H1 (cell line): ENCODE results near the gene BTBD9. TPM values are rescaled to one million over a fixed set of nuclear protein-coding genes. Genes with fewer than 3 reads are reported as not detected.

ENCODE experiments used
- CTCF ChIA-PET: fragments of 300-600 bp; sonication (Branson Sonifier 250); formaldehyde crosslinking; loops from one replicate; lab custom pipeline; 2021; ENCODE audit not compliant: partially characterized antibody; lab: Charles Lee
- POLR2A ChIA-PET: fragments of 300-600 bp; sonication (Branson Sonifier 250); formaldehyde crosslinking; loops from one replicate; lab custom pipeline; 2021; ENCODE audit warnings: inconsistent platforms; ENCODE audit not compliant: partially characterized antibody; lab: Charles Lee
- DNase-seq, 2 experiments: peaks; one replicate each; pipeline versions ENCODE4 v3.0.0 to v3.0.0-alpha.2; 2010 to 2022; ENCODE audit warnings: low spot score in 2 of 2, low read depth in 1 of 2, mixed read lengths in 1 of 2
- FAIRE-seq: peaks from 2 replicates; lab custom pipeline; 2011; peaks lifted over from hg19 to GRCh38; lab: Jason Lieb, UNC
- H2AFZ ChIP-seq: 2 replicates; pipeline ENCODE4 v1.8.1; 2012; ENCODE audit warnings: low read length, inconsistent platforms
- H2AK5ac ChIP-seq: 2 replicates; pipeline ENCODE4 v1.6.1; 2013; ENCODE audit warnings: low read depth, low read length
- H2BK120ac ChIP-seq: replicated peaks from 2 replicates; pipeline ENCODE3; 2013; ENCODE audit warnings: low read depth, low read length, inconsistent platforms
- H2BK12ac ChIP-seq: 2 replicates; pipeline ENCODE4 v1.6.1; 2013; ENCODE audit warnings: low read depth, low read length
- H2BK15ac ChIP-seq: 2 replicates; pipeline ENCODE4 v1.6.1; 2013; ENCODE audit warnings: low read length
- H2BK20ac ChIP-seq: 2 replicates; pipeline ENCODE4 v1.6.1; 2013; ENCODE audit warnings: low read length
- H2BK5ac ChIP-seq: 2 replicates; pipeline ENCODE4 v1.6.1; 2013; ENCODE audit warnings: low read depth, low read length
- H3K14ac ChIP-seq: 2 replicates; pipeline ENCODE4 v1.6.1; 2013; ENCODE audit warnings: inconsistent platforms; ENCODE audit not compliant: insufficient read length
- H3K18ac ChIP-seq: 2 replicates; pipeline ENCODE4 v1.6.1; 2013; ENCODE audit warnings: low read length; ENCODE audit errors: extremely low read depth
- H3K23ac ChIP-seq: 2 replicates; pipeline ENCODE4 v1.6.1; 2013; ENCODE audit warnings: inconsistent platforms; ENCODE audit not compliant: insufficient read length
- H3K23me2 ChIP-seq: 2 replicates; pipeline ENCODE4 v1.6.1; 2013; ENCODE audit warnings: low read depth, low read length
- H3K27ac ChIP-seq: 2 replicates; pipeline ENCODE4 v1.6.1; 2011; ENCODE audit warnings: low read depth, low read length, inconsistent platforms
- H3K27me3 ChIP-seq, 4 experiments: replicated peaks in 1 of 4; 1 replicate in 1 of 4; 2 replicates in 3 of 4; pipeline versions ENCODE4 v1.6.1 to v1.8.1; 2011 to 2013; ENCODE audit warnings: low read length in 3 of 4, mild to moderate bottlenecking in 3 of 4, inconsistent platforms in 2 of 4, mixed read lengths in 2 of 4, moderate library complexity in 1 of 4; ENCODE audit not compliant: control insufficient read depth in 3 of 4, insufficient read depth in 3 of 4; ENCODE audit errors: extremely low read depth in 1 of 4
- H3K36me3 ChIP-seq, 4 experiments: 2 replicates each; pipeline versions ENCODE4 v1.6.1 to v1.8.1; 2011 to 2013; ENCODE audit warnings: mild to moderate bottlenecking in 4 of 4, low read length in 3 of 4, moderate library complexity in 2 of 4, control low read depth in 1 of 4, inconsistent platforms in 1 of 4; ENCODE audit not compliant: insufficient read depth in 4 of 4, control insufficient read depth in 2 of 4
- H3K4ac ChIP-seq: replicated peaks from 2 replicates; pipeline ENCODE3; 2013; ENCODE audit warnings: low read length, low read depth, mixed read lengths, inconsistent platforms; ENCODE audit not compliant: insufficient read length
- H3K4me1 ChIP-seq, 4 experiments: replicated peaks in 1 of 4; 1 replicate in 1 of 4; 2 replicates in 3 of 4; pipeline versions ENCODE4 v1.6.1 to v1.8.1; 2011 to 2013; ENCODE audit warnings: low read length in 3 of 4, inconsistent platforms in 2 of 4, mixed read lengths in 1 of 4; ENCODE audit not compliant: insufficient read depth in 4 of 4, control insufficient read depth in 3 of 4
- H3K4me2 ChIP-seq, 2 experiments: 2 replicates each; pipeline versions ENCODE4 v1.6.1 to v1.8.1; 2011 to 2013; ENCODE audit warnings: low read depth in 2 of 2, low read length in 2 of 2, control low read depth in 1 of 2, inconsistent platforms in 1 of 2, mild to moderate bottlenecking in 1 of 2; ENCODE audit not compliant: insufficient read depth in 1 of 2
- H3K4me3 ChIP-seq, 4 experiments: fragments of 200-600, 300-600 bp in 1 of 4; sonication (generic), shearing (Covaris generic), sonication (Bioruptor Twin) in 1 of 4; 2 replicates each; pipeline versions ENCODE4 v1.5.1 to v1.8.1; 2011 to 2016; ENCODE audit warnings: low read length in 4 of 4, low read depth in 3 of 4, control low read depth in 2 of 4, inconsistent platforms in 2 of 4, mild to moderate bottlenecking in 2 of 4, mixed read lengths in 1 of 4, moderate library complexity in 1 of 4; ENCODE audit not compliant: insufficient read depth in 2 of 4; ENCODE audit errors: extremely low read depth in 1 of 4
- H3K56ac ChIP-seq: replicated peaks from 2 replicates; pipeline ENCODE3; 2013; ENCODE audit warnings: low read depth, mild to moderate bottlenecking, mixed read lengths, low read length, inconsistent platforms; ENCODE audit not compliant: insufficient read length
- H3K79me1 ChIP-seq: 2 replicates; pipeline ENCODE4 v1.6.1; 2013; ENCODE audit warnings: low read depth, low read length, control low read depth
- H3K79me2 ChIP-seq, 2 experiments: 2 replicates each; pipeline versions ENCODE4 v1.6.1 to v1.8.1; 2012 to 2013; ENCODE audit warnings: low read length in 2 of 2, mild to moderate bottlenecking in 2 of 2, inconsistent platforms in 1 of 2; ENCODE audit not compliant: insufficient read depth in 2 of 2, control insufficient read depth in 1 of 2
- H3K9ac ChIP-seq, 4 experiments: replicated peaks in 1 of 4; 1 replicate in 1 of 4; 2 replicates in 3 of 4; pipeline versions ENCODE4 v1.6.1 to v1.8.1; 2011 to 2013; ENCODE audit warnings: low read depth in 3 of 4, low read length in 3 of 4, control low read depth in 2 of 4, mild to moderate bottlenecking in 2 of 4, moderate library complexity in 2 of 4, inconsistent platforms in 1 of 4; ENCODE audit errors: extremely low read depth in 1 of 4
- H3K9me3 ChIP-seq, 2 experiments: 2 replicates each; pipeline versions ENCODE4 v1.6.1 to v1.8.1; 2012 to 2013; ENCODE audit warnings: mild to moderate bottlenecking in 2 of 2, moderate library complexity in 2 of 2, control low read depth in 1 of 2, inconsistent platforms in 1 of 2, low read depth in 1 of 2, low read length in 1 of 2, mixed read lengths in 1 of 2; ENCODE audit not compliant: insufficient read depth in 2 of 2
- H4K20me1 ChIP-seq, 2 experiments: replicated peaks in 1 of 2; 2 replicates each; pipeline versions ENCODE3 to v1.8.1; 2011 to 2013; ENCODE audit warnings: inconsistent platforms in 2 of 2, low read length in 2 of 2, mild to moderate bottlenecking in 1 of 2; ENCODE audit not compliant: insufficient read depth in 2 of 2, control insufficient read depth in 1 of 2
- H4K5ac ChIP-seq: 2 replicates; pipeline ENCODE4 v1.6.1; 2013; ENCODE audit warnings: low read length, low read depth, mixed read lengths, inconsistent platforms; ENCODE audit not compliant: insufficient read length
- H4K8ac ChIP-seq: 2 replicates; pipeline ENCODE4 v1.8.0; 2013; ENCODE audit warnings: mild to moderate bottlenecking, moderate library complexity, low read length, inconsistent platforms; ENCODE audit not compliant: insufficient read depth; ENCODE audit errors: extremely low read depth
- H4K91ac ChIP-seq: replicated peaks from 2 replicates; pipeline ENCODE3; 2013; ENCODE audit warnings: low read length, mixed read lengths, inconsistent platforms; ENCODE audit not compliant: insufficient read length
- JUND ChIP-seq: IDR thresholded peaks from 2 replicates; pipeline ENCODE4 v1.6.1; 2011; ENCODE audit warnings: mild to moderate bottlenecking, improper control_type of control experiment, low read length
- WGBS, 2 experiments: shearing (Covaris generic) in 1 of 2; methylation state at CpG; one replicate each; pipeline versions ENCODE4 v1.1.6 to v1.1.7; 2013 to 2015; ENCODE audit warnings: low lambda C conversion rate in 2 of 2, mixed read lengths in 2 of 2, inconsistent platforms in 1 of 2, low coverage in 1 of 2, missing lambda C conversion rate in 1 of 2; ENCODE audit not compliant: insufficient replicate concordance in 2 of 2, insufficient coverage in 1 of 2, insufficient read length in 1 of 2; ENCODE audit errors: extremely low coverage in 1 of 2, missing lambda C conversion rate in 1 of 2; 5-methylcytosine and 5-hydroxymethylcytosine counted together
- polyA plus RNA-seq, 7 experiments: library from polyadenylated mRNA; depleted of rRNA in 3 of 7; stranded (reverse) in 5 of 7; unstranded in 2 of 7; fragments of >200 nt in 5 of 7; fragments of 200-250 nt in 2 of 7; gene quantifications; 1 replicate in 5 of 7; 2 replicates in 1 of 7; 4 replicates in 1 of 7; pipeline versions ENCODE4 v1.2.1 to v1.2.3, GENCODE V29; 2011 to 2013; ENCODE audit warnings: missing spikeins in 2 of 7, mixed read lengths in 2 of 7
- total RNA-seq: library from RNA; stranded (reverse); fragmentation: NEBNext Ultra II Directional; extraction: Animal tissue kit (Norgen Biotek cat#: 25700); gene quantifications from 2 replicates; pipeline ENCODE4 v1.2.1, GENCODE V29; 2021

The BTBD9 gene
- total and polyA plus RNA-seq, 2 of the 8 experiments (the other 6 are each of a cell fraction or from before 2014, with no cell fraction given), result 0.92 to 4.1 TPM

DNA sequence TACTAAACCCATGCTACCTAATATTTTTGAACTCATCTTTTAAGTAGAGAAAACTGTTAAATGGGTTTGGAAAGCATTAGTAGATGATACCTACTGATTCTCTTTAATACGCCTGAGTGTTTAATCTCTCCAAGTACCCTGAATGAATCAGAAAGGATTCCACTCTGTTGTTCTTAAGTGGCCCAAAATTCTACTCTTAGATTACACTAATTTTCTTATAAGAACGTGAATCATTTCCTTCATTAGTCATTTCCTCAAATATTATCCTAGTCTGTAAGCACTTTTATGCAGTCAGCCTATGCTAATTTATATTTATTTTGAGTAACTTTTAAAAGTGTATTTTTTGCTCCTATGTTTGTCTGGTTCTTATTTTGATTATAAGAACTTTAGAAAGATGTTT is 380.0 kb downstream of the BTBD9 start:
- POLR2A ChIA-PET, result no interaction called here
- WGBS, 2 experiments, result 84% methylated on average over 2 of the region's 2 CpGs; no CpG with 5 or more reads in 1 of the 2 experiments
- FAIRE-seq, result no peak

More for the DNA sequence above, 380.0 kb downstream of the BTBD9 start:
- Histone ChIP-seq H3K79me1 (no peaks in the 10 kb centered on the region), H3K27ac (no peak overlapping the region), H4K8ac (no peak overlapping the region), H3K23me2 (no peaks in the 10 kb centered on the region), H2BK120ac (no peak overlapping the region), H4K20me1 (no peaks in the 10 kb centered on the region), H3K36me3 (no peaks in the 10 kb centered on the region), H3K4me1 (peaks cover 4 to 13% (median 10%) of the 10 kb centered on the region in 4 experiments; a peak in 5 of 7 replicates), H3K27me3 (no peaks in the 10 kb centered on the region), H2AK5ac (no peak overlapping the region), H2BK20ac (no peak overlapping the region), H4K91ac (no peak overlapping the region), H3K56ac (no peak overlapping the region), H2BK15ac (no peak overlapping the region), H4K5ac (no peak overlapping the region), H3K9me3 (no peaks in the 10 kb centered on the region), H3K18ac (no peak overlapping the region), H3K4me2 (no peak overlapping the region), H3K9ac (no peak overlapping the region), H3K14ac (no peak overlapping the region), H3K4ac (no peak overlapping the region), H3K79me2 (no peaks in the 10 kb centered on the region), H2BK12ac (no peak overlapping the region), H3K23ac (no peak overlapping the region), H3K4me3 (no peak overlapping the region), H2BK5ac (no peak overlapping the region), H2AFZ (no peak overlapping the region)
- DNase-seq, result no peak
- TF ChIP-seq JUND, result no peak
- CTCF ChIA-PET, result interaction anchor here (1.4 kb wide), 1 partner anchor 9 kb away, joined by 4 read pairs; no protein-coding TSS in a partner anchor
